ENCODE measurements around the gene CEBPZOS. TPM values are rescaled to one million over a fixed set of nuclear protein-coding genes. Genes with fewer than 3 reads are reported as not detected.

CEBPZOS gene
- total RNA-seq, 3 donors from 2014 or later (not counting 1 experiment from before 2014, with no cell fraction given) = 30.3 to 37.0 (median 30.9) TPM

DNA sequence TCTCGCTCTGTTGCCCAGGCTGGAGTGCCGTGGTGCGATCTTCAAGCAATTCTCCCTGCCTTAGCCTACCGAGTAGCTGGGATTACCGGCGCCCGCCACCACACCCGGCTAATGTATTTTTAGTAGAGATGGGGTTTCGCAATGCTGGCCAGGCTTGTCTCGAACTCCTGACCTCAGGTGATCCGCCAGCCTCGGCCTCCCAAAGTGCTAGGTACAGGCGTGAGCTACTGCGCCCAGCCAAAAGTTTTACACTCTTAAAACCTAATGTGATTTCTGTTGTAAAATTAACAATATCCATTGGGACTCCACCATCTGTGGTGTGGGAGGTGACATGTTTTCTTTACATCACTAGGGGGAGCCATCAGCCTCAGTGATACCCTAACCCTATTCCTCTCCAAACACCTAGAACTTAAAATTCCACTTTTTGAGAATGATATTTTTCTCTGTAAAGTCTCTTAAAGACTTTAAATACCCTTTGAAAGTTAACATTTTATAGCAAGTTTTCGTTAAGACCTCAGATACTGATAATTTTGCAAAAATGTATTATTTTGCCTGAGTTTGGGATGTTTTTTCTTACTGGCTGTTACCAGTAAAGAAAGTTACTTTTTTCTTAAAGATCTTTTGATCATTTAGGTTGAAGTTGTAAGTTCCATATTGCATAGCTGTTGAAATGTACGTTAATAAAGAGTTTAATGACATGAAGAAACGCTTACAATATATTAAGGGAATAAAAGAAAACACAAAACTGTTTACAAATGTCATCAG is 27.9 kb upstream of the CEBPZOS start:
- Mint-ChIP-seq H3K9me3 (peaks cover 4 to 5% of the 10 kb centered on the region in 2 donors), H3K4me3 (no peak overlapping the region), H3K27ac (no peak overlapping the region), H3K4me1 (no peaks in the 10 kb centered on the region), H3K27me3 (ENCODE audit: low read depth in 2 of 2) (no peaks in the 10 kb centered on the region), H3K36me3 (peaks cover 9% of the 10 kb centered on the region)
- no peaks in the 10 kb centered on the region for H3K36me3 ChIP-seq (ENCODE audit: control insufficient read depth, insufficient read depth, low read length)
- 65% methylated on average over 12 of the region's 17 CpGs for WGBS (ENCODE audit: insufficient coverage)
- ATAC-seq (peak; percentile 56 to 85 (median 84)), DNase-seq (peak in 1 of 2 donors; percentile 68)
- H3K27ac ChIP-seq (ENCODE audit: low read length) = no peak overlapping the region
- H3K27me3 ChIP-seq (ENCODE audit: control insufficient read depth, insufficient read depth, low read length) = no peaks in the 10 kb centered on the region
- no peaks in the 10 kb centered on the region for H3K4me1 ChIP-seq (ENCODE audit: control insufficient read depth, insufficient read depth, low read length)
- H3K9me3 ChIP-seq (ENCODE audit: control insufficient read depth, insufficient read depth, low read length) = no peaks in the 10 kb centered on the region
- intact Hi-C loops (cut with micrococcal nuclease) = no loop called here
- TF ChIP-seq, protein P1, sequence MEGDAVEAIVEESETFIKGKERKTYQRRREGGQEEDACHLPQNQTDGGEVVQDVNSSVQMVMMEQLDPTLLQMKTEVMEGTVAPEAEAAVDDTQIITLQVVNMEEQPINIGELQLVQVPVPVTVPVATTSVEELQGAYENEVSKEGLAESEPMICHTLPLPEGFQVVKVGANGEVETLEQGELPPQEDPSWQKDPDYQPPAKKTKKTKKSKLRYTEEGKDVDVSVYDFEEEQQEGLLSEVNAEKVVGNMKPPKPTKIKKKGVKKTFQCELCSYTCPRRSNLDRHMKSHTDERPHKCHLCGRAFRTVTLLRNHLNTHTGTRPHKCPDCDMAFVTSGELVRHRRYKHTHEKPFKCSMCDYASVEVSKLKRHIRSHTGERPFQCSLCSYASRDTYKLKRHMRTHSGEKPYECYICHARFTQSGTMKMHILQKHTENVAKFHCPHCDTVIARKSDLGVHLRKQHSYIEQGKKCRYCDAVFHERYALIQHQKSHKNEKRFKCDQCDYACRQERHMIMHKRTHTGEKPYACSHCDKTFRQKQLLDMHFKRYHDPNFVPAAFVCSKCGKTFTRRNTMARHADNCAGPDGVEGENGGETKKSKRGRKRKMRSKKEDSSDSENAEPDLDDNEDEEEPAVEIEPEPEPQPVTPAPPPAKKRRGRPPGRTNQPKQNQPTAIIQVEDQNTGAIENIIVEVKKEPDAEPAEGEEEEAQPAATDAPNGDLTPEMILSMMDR (IDR thresholded peaks at IDR 0.05) = peak; percentile 79
- no peak overlapping the region for H3K4me3 ChIP-seq (ENCODE audit: low read length)

DNA sequence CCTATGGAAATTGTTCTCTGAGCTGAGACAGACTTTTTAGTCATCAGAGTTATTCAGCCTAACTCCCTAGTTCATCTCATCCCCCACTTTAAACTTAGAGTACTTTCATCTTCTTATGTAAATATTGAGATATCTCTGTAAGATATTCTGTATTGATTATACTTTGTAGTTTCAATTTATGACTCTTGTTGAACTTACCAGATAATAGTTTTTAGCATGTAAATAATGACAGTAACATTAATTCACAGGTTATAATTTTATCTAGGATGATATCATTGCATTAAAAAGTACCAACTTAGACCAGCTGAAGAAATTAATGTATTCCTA is 24.7 kb upstream of the CEBPZOS start:
- Histone ChIP-seq H3K4me3 (ENCODE audit: low read length) (no peak overlapping the region), H3K27me3 (ENCODE audit: control insufficient read depth, insufficient read depth, low read length) (no peaks in the 10 kb centered on the region), H3K4me1 (ENCODE audit: control insufficient read depth, insufficient read depth, low read length) (no peaks in the 10 kb centered on the region), H3K9me3 (ENCODE audit: control insufficient read depth, insufficient read depth, low read length) (no peaks in the 10 kb centered on the region), H3K36me3 (ENCODE audit: control insufficient read depth, insufficient read depth, low read length) (no peaks in the 10 kb centered on the region), H3K27ac (ENCODE audit: low read length) (no peak overlapping the region)
- TF ChIP-seq, protein P1 (IDR thresholded peaks at IDR 0.05) = no peak
- H3K4me3 Mint-ChIP-seq = no peak overlapping the region
- H3K27ac Mint-ChIP-seq = no peak overlapping the region
- H3K27me3 Mint-ChIP-seq (ENCODE audit: low read depth in 2 of 2) = peaks cover 0 to 2% of the 10 kb centered on the region in 2 donors
- ATAC-seq (no peak), DNase-seq (no peak)
- intact Hi-C loops (cut with micrococcal nuclease) = no loop called here
- H3K4me1 Mint-ChIP-seq = no peaks in the 10 kb centered on the region
- no peaks in the 10 kb centered on the region for H3K36me3 Mint-ChIP-seq
- no peaks in the 10 kb centered on the region for H3K9me3 Mint-ChIP-seq

DNA sequence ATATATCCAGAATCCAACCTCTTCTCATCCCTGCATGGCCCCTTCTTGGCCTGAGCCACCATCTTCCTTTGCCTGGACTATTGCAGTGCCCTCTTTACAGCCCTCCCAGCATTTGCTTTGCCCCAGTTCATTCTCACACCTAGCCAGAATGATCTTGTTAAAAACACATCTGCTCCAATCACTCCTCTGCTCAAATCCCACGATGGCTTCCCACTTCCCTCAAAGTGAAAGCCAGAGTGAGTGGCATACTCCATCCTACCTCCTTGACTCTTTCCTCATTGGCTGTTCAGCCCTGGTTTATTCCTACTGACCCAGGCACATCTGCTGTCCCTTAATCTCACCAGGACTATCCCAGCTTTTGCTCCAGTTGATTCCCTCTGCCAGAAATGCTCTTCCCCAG is 22.6 kb upstream of the CEBPZOS start:
- DNase-seq = no peak
- no peak overlapping the region for H3K27ac Mint-ChIP-seq
- TF ChIP-seq, protein P1 (IDR thresholded peaks at IDR 0.05) = no peak
- no peaks in the 10 kb centered on the region for H3K4me1 Mint-ChIP-seq
- Histone ChIP-seq H3K36me3 (ENCODE audit: control insufficient read depth, insufficient read depth, low read length) (no peaks in the 10 kb centered on the region), H3K4me3 (ENCODE audit: low read length) (no peak overlapping the region), H3K27me3 (ENCODE audit: control insufficient read depth, insufficient read depth, low read length) (no peaks in the 10 kb centered on the region), H3K4me1 (ENCODE audit: control insufficient read depth, insufficient read depth, low read length) (no peaks in the 10 kb centered on the region), H3K9me3 (ENCODE audit: control insufficient read depth, insufficient read depth, low read length) (no peaks in the 10 kb centered on the region), H3K27ac (ENCODE audit: low read length) (no peak overlapping the region)
- 82% methylated on average over 1 of the region's 1 CpG for WGBS (ENCODE audit: insufficient coverage)
- no peak for ATAC-seq
- no peaks in the 10 kb centered on the region for H3K9me3 Mint-ChIP-seq
- H3K4me3 Mint-ChIP-seq = no peak overlapping the region
- no peaks in the 10 kb centered on the region for H3K36me3 Mint-ChIP-seq
- H3K27me3 Mint-ChIP-seq (ENCODE audit: low read depth in 2 of 2) = peaks cover 0 to 10% of the 10 kb centered on the region in 2 donors
- intact Hi-C loops (cut with micrococcal nuclease) = no loop called here

All from natural killer cell (primary cell).